ENCODE data around the gene TIGAR.

The TIGAR gene

GRCh38 chr12:4283512-4284255 lies 37.3 kb upstream of the TIGAR start:
- no peak for DNase-seq

GRCh38 chr12:4284306-4284705 lies 36.7 kb upstream of the TIGAR start:
- DNase-seq: no peak

- DNase-seq: no peak
Measured at GRCh38 chr12:4285070-4285469, 35.9 kb upstream of the TIGAR start.

- no peak for DNase-seq
Measured at GRCh38 chr12:4286228-4286627, 34.8 kb upstream of the TIGAR start.

- DNase-seq: no peak
Measured at GRCh38 chr12:4286771-4287317, 34.2 kb upstream of the TIGAR start.

GRCh38 chr12:4287325-4288211 lies 33.4 kb upstream of the TIGAR start:
- DNase-seq: no peak

GRCh38 chr12:4288296-4289131 lies 32.5 kb upstream of the TIGAR start:
- no peak for DNase-seq

GRCh38 chr12:4289231-4289878 lies 31.7 kb upstream of the TIGAR start:
- DNase-seq: no peak

GRCh38 chr12:4289998-4290790 lies 30.8 kb upstream of the TIGAR start:
- no peak for DNase-seq

- no peak for DNase-seq
Measured at GRCh38 chr12:4292341-4293073, 28.5 kb upstream of the TIGAR start.

GRCh38 chr12:4293299-4293965 lies 27.6 kb upstream of the TIGAR start:
- DNase-seq: no peak

- DNase-seq: no peak
Measured at GRCh38 chr12:4293966-4294505, 27.0 kb upstream of the TIGAR start.

GRCh38 chr12:4296751-4297150 lies 24.3 kb upstream of the TIGAR start:
- no peak for DNase-seq

GRCh38 chr12:4297617-4298016 lies 23.4 kb upstream of the TIGAR start:
- no peak for DNase-seq

GRCh38 chr12:4300883-4301282 lies 20.1 kb upstream of the TIGAR start:
- no peak for DNase-seq

- no peak for DNase-seq
Measured at GRCh38 chr12:4301932-4302501, 19.0 kb upstream of the TIGAR start.

- no peak for DNase-seq
Measured at GRCh38 chr12:4302881-4303280, 18.1 kb upstream of the TIGAR start.

- DNase-seq: no peak
Measured at GRCh38 chr12:4303750-4304149, 17.3 kb upstream of the TIGAR start.

GRCh38 chr12:4307593-4308333 lies 13.2 kb upstream of the TIGAR start:
- peak; percentile 75 for DNase-seq
